GM18867 (cell line): Measurements from ENCODE around the gene DCLRE1A.
A peak's percentile ranks its signal among the peaks of the same experiment; 100 is the strongest.

Experiments used
- ATAC-seq: cut with Tn5 transposase; IDR thresholded peaks from one replicate; pipeline ENCODE4 v1.9.1; 2021; ENCODE audit warnings: mild to moderate bottlenecking, moderate library complexity; ENCODE audit not compliant: unreplicated experiment

DCLRE1A gene

DNA sequence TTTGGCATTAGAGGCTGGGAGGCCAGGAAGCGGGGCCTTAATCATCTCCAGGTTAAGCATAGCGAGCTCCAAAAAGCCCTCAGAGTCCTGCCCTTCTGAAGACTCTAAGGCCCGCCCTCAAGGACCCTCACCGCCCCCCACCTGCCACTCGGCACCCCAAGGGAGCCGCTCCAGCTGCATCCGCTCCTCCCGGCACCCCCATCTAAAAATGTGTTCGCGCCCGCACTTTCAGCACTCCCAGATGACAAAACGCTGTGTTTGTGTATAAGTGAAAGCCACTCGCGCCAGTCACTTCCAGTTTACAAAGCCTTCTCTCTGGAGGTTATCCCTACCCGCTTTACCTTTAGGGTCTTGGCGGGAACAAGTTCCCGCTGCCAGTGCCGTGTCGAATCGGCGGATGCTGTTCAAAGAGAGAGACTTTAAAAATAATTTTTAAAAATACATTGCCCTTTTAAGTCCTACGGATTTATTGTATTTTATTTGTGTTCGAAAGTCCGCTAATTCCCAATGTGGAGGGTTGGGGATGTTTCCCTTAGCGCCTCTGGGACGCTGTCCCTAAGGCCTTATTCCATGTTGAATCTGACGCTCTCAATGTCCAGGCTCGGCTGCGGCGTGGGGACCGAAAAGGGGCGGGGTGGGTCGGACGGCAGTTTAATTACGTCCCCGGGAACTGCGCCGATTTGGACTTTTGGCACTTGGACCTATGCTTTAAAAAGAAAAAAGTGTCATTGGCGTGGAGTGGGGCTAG, at the start of gene DCLRE1A, which contains the start of gene NHLRC2:
DCLRE1A (minus strand) TSS at position 70 of the 748 bp plus-strand sequence. CDS start 900 bp downstream, outside the sequence.
NHLRC2 (plus strand) TSS at position 649 of the 748 bp plus-strand sequence. CDS start 212 bp downstream, outside the sequence.
- peak; percentile 52 for ATAC-seq

GRCh38 chr10:113899952-113900598, 46.2 kb upstream of the DCLRE1A start:
- no peak for ATAC-seq

- ATAC-seq, result no peak
Observed at GRCh38 chr10:113897693-113898618, 44.1 kb upstream of the DCLRE1A start.

GRCh38 chr10:113895018-113895417, 41.1 kb upstream of the DCLRE1A start:
- no peak for ATAC-seq

DNA sequence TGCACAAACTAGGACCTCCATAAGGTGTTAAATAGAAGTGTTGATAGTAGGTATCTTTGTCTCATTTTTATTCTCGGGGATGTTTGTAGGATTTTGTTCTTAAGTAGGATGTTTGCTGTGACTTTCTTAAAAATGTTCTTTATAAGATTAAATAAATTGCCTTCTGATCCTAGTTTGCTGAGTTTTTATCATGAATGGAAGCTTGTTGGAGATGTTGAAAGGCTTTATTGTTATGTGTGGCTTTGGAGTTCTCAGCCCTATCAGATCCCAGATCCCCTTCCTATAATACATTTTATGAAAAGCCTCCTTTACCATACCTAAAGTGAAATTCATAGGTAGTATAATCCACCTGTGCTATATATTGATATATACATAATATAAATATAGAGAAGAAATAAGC, 40.7 kb upstream of the DCLRE1A start:
- no peak for ATAC-seq

DNA sequence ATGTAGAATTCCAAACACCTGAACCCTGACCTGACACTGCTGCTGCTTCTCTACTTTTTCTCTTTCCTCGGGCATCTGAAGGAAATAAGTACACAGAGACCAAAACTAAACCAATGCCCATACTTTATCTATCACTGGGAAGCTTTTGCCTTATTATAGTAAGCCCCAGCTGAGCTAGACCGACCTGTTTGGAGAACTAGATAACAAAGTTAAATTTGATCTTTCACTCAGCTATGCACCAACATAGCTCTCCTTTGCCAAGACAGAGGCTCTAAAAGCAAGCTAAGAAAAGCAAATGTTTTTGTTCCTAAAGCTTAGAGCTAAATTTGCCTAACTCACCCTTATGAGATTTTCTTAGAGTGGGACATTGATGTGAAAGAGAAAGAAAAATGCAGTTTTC, 39.7 kb upstream of the DCLRE1A start:
- ATAC-seq, result no peak

GRCh38 chr10:113891476-113891875, 37.6 kb upstream of the DCLRE1A start:
- no peak for ATAC-seq

GRCh38 chr10:113890769-113891168, 36.9 kb upstream of the DCLRE1A start:
- no peak for ATAC-seq

- no peak for ATAC-seq
Observed at GRCh38 chr10:113889911-113890310, 36.0 kb upstream of the DCLRE1A start.

DNA sequence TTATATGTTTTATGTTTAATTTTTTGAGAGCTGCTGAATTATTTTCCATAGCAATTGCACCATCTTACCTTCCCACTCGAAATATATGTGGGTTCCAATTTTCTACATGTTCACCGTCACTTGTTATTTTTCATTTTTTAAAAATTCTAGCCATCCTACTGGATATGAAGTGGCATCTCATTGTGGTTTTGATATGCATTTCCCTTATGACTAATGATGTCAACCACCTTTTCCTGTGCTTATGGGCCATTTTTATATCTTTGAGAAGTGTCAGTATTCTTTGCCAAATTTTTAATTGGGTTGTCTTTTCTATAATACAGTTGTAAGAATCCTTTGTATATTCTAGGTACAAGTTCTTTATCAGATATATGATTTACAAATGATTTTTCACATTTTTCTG, 28.4 kb upstream of the DCLRE1A start:
- ATAC-seq, result no peak

DNA sequence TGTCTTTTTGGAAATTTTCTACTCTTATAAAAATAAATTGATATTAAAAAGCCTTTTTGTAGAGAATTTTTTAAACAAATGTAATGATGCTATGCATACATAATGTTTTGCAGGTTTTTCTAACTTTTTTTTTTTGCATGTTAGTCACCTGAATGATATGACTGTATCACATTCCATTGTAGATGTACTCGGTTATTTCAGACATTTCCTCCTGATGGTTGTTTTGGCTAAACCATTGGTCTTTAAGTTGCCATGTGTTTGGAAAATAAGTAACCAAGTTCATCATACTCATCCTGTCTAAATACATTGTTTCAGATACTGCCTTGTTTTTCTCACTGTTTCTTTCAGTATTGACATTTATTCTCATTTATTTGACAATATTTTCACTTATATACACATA, 26.4 kb upstream of the DCLRE1A start:
- ATAC-seq, result no peak

- ATAC-seq, result peak; percentile 80
Observed at GRCh38 chr10:113879691-113880090, 25.8 kb upstream of the DCLRE1A start.

DNA sequence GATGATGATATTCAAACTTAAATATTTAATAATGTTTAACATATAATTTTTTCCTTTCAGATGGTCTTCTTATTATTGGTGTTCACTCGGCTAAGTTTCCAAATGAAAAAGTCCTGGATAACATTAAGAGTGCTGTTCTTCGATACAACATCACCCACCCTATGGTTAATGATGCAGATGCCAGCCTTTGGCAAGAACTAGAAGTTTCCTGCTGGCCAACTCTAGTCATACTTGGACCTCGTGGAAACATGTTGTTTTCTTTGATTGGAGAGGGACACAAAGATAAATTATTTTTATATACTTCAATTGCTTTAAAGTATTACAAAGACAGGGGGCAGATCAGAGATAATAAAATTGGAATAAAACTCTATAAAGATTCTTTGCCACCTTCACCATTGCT, 22.6 kb upstream of the DCLRE1A start:
- ATAC-seq, result no peak

GRCh38 chr10:113875212-113875611, 21.3 kb upstream of the DCLRE1A start:
- ATAC-seq, result no peak

- peak; percentile 42 for ATAC-seq
Observed at GRCh38 chr10:113872139-113873030, 18.5 kb upstream of the DCLRE1A start.

GRCh38 chr10:113869789-113870188, 15.9 kb upstream of the DCLRE1A start:
- ATAC-seq, result no peak

- no peak for ATAC-seq
Observed at GRCh38 chr10:113867904-113868303, 14.0 kb upstream of the DCLRE1A start.

DNA sequence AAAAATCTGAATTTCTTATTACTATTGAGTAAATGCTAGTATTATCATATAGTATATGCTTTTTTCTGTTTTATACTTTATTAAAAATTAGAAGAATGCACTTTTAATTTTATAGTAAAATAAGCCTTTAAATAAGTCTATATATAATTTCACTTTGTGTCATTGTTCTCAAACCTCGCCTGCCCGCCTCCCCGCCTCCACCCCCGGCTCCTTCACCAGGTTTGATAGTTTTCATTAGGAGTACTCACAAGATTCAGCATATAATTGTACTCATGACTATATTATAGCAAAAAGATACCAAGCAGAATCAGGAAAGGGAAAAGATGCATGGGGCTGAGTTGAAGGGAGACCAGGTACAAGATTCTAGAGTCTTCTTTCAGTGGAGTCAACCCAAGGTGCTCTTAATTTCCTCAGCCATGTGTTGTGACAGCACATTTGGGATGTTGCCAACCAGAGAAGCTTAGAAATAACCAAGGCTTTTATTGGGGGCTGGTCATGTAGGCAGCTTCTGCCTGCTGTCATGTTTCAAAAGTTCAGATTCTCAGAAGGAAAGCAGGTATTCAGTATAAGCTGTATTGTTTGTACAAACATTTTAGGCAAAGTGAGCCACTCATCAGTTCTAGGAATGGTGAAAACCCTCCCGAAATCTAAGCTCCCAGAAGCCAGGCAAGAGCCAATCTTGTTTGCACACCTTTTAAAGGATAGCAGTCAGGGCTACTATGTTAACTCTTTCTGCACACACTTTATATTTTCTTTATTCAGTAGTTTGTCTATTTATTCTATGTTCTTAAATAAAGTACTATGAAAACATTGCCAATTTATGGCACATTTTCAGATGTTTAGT, 12.9 kb upstream of the DCLRE1A start:
- no peak for ATAC-seq

- no peak for ATAC-seq
Observed at GRCh38 chr10:113865901-113866300, 12.0 kb upstream of the DCLRE1A start.
